ENCODE results near the gene NXPH4. TPM values are rescaled to one million over a fixed set of nuclear protein-coding genes. Genes with fewer than 3 reads are reported as not detected.

Gene NXPH4
- polyA plus RNA-seq, 1 donor from 2014 or later: 0.53 TPM

DNA sequence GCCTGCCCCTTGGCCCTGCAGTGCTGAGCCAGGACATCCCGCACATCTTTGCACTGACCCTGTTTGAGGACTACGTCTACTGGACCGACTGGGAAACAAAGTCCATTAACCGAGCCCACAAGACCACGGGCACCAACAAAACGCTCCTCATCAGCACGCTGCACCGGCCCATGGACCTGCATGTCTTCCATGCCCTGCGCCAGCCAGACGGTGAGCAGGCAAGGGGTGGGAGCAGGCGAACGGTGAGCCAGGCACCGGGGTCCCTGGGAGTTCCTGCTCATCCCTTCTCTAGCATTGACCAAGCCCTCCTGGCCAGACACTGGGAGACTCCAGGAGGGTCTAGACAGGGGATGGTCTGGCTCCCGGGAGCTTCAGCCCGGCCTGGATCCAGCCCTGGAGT lies 17.4 kb upstream of the NXPH4 start:
- no peak overlapping the region for H3K4me3 ChIP-seq (ENCODE audit: low read length)
- H3K27me3 ChIP-seq (ENCODE audit: insufficient read depth, low read depth, low read length): no peaks in the 10 kb centered on the region
- H3K4me2 ChIP-seq (ENCODE audit: low read length): no peak overlapping the region
- peaks cover 19% of the 10 kb centered on the region for H3K36me3 ChIP-seq (ENCODE audit: insufficient read depth, low read length)
- H3K9me3 ChIP-seq (ENCODE audit: low read length): no peaks in the 10 kb centered on the region
- no peaks in the 10 kb centered on the region for H3F3A ChIP-seq (ENCODE audit: insufficient read depth, low read length, poor library complexity, severe bottlenecking)
- H3K79me2 ChIP-seq (replicated peaks; ENCODE audit: insufficient read depth, low read length): no peaks in the 10 kb centered on the region
- no peak overlapping the region for H3K27ac ChIP-seq (ENCODE audit: low read length)
- no peak overlapping the region for H3K9ac ChIP-seq (ENCODE audit: low read length)
- TF ChIP-seq MXI1 (conservative IDR thresholded peaks at IDR 0.05; ENCODE audit: poor library complexity, severe bottlenecking): no peak
- no peaks in the 10 kb centered on the region for H3K9me2 ChIP-seq (ENCODE audit: insufficient read depth, low read length)
- no peaks in the 10 kb centered on the region for H4K20me1 ChIP-seq (ENCODE audit: insufficient read depth)
- no peak overlapping the region for H2AFZ ChIP-seq (ENCODE audit: low read depth, low read length)

DNA sequence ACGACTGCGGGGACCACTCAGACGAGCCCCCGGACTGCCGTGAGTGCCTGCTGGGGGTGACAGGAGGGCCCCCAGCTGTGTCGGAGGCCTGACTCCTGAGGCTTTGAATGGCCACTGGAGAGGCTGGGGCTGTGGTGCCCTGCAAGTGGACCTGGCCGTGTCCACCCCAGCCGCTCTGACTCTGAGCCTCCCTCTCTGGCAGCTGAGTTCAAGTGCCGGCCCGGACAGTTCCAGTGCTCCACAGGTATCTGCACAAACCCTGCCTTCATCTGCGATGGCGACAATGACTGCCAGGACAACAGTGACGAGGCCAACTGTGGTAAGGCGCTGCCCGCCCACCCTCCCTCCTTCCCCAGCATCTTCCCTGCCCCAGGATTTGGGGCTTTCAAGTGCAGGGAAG lies 16.1 kb upstream of the NXPH4 start:
- H3F3A ChIP-seq (ENCODE audit: insufficient read depth, low read length, poor library complexity, severe bottlenecking): no peaks in the 10 kb centered on the region
- no peak overlapping the region for H3K9ac ChIP-seq (ENCODE audit: low read length)
- TF ChIP-seq, protein P1, sequence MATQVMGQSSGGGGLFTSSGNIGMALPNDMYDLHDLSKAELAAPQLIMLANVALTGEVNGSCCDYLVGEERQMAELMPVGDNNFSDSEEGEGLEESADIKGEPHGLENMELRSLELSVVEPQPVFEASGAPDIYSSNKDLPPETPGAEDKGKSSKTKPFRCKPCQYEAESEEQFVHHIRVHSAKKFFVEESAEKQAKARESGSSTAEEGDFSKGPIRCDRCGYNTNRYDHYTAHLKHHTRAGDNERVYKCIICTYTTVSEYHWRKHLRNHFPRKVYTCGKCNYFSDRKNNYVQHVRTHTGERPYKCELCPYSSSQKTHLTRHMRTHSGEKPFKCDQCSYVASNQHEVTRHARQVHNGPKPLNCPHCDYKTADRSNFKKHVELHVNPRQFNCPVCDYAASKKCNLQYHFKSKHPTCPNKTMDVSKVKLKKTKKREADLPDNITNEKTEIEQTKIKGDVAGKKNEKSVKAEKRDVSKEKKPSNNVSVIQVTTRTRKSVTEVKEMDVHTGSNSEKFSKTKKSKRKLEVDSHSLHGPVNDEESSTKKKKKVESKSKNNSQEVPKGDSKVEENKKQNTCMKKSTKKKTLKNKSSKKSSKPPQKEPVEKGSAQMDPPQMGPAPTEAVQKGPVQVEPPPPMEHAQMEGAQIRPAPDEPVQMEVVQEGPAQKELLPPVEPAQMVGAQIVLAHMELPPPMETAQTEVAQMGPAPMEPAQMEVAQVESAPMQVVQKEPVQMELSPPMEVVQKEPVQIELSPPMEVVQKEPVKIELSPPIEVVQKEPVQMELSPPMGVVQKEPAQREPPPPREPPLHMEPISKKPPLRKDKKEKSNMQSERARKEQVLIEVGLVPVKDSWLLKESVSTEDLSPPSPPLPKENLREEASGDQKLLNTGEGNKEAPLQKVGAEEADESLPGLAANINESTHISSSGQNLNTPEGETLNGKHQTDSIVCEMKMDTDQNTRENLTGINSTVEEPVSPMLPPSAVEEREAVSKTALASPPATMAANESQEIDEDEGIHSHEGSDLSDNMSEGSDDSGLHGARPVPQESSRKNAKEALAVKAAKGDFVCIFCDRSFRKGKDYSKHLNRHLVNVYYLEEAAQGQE (IDR thresholded peaks at IDR 0.05; ENCODE audit: borderline replicate concordance): no peak
- TF ChIP-seq RAD21 (conservative IDR thresholded peaks at IDR 0.05) (no peak), SMC3 (conservative IDR thresholded peaks at IDR 0.05; ENCODE audit: poor library complexity) (no peak), EP300 (conservative IDR thresholded peaks at IDR 0.05; ENCODE audit: poor library complexity, severe bottlenecking) (no peak), EZH2 (IDR thresholded peaks at IDR 0.05; ENCODE audit: borderline replicate concordance, insufficient read depth, low read length, poor library complexity, severe bottlenecking) (no peak), POLR2AphosphoS5 (IDR thresholded peaks at IDR 0.05) (no peak), MXI1 (conservative IDR thresholded peaks at IDR 0.05; ENCODE audit: poor library complexity, severe bottlenecking) (no peak), TAF1 (IDR thresholded peaks at IDR 0.05; ENCODE audit: low read depth) (no peak)
- TF ChIP-seq, protein P2, sequence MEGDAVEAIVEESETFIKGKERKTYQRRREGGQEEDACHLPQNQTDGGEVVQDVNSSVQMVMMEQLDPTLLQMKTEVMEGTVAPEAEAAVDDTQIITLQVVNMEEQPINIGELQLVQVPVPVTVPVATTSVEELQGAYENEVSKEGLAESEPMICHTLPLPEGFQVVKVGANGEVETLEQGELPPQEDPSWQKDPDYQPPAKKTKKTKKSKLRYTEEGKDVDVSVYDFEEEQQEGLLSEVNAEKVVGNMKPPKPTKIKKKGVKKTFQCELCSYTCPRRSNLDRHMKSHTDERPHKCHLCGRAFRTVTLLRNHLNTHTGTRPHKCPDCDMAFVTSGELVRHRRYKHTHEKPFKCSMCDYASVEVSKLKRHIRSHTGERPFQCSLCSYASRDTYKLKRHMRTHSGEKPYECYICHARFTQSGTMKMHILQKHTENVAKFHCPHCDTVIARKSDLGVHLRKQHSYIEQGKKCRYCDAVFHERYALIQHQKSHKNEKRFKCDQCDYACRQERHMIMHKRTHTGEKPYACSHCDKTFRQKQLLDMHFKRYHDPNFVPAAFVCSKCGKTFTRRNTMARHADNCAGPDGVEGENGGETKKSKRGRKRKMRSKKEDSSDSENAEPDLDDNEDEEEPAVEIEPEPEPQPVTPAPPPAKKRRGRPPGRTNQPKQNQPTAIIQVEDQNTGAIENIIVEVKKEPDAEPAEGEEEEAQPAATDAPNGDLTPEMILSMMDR (IDR thresholded peaks at IDR 0.05; ENCODE audit: poor library complexity, severe bottlenecking): no peak
- peaks cover 19% of the 10 kb centered on the region for H3K36me3 ChIP-seq (ENCODE audit: insufficient read depth, low read length)
- H3K9me3 ChIP-seq (ENCODE audit: low read length): no peaks in the 10 kb centered on the region
- no peak overlapping the region for H3K4me2 ChIP-seq (ENCODE audit: low read length)
- no peak overlapping the region for H3K27ac ChIP-seq (ENCODE audit: low read length)
- no peaks in the 10 kb centered on the region for H3K79me2 ChIP-seq (replicated peaks; ENCODE audit: insufficient read depth, low read length)
- no peaks in the 10 kb centered on the region for H4K20me1 ChIP-seq (ENCODE audit: insufficient read depth)
- H3K27me3 ChIP-seq (ENCODE audit: insufficient read depth, low read depth, low read length): no peaks in the 10 kb centered on the region
- H3K9me2 ChIP-seq (ENCODE audit: insufficient read depth, low read length): no peaks in the 10 kb centered on the region
- no peak overlapping the region for H2AFZ ChIP-seq (ENCODE audit: low read depth, low read length)
- H3K4me3 ChIP-seq (ENCODE audit: low read length): no peak overlapping the region

DNA sequence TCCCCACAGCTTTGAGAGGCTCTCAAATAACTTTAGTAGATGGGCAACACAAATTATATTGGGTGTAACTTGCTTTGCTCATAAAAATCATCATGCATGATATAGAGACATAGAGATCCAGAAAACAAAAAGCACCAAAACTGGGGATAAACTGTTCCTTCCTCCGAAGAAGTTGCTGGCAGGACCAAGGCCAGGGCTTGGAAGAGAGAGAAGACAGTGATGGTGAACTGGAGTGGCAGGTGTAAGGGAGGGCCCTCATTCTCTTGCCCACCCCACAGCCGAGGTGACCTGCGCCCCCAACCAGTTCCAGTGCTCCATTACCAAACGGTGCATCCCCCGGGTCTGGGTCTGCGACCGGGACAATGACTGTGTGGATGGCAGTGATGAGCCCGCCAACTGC lies 15.4 kb upstream of the NXPH4 start:
- Histone ChIP-seq H2AFZ (ENCODE audit: low read depth, low read length) (no peak overlapping the region), H3K4me2 (ENCODE audit: low read length) (no peak overlapping the region), H3K9ac (ENCODE audit: low read length) (no peak overlapping the region), H3K9me2 (ENCODE audit: insufficient read depth, low read length) (no peaks in the 10 kb centered on the region), H3K27me3 (ENCODE audit: insufficient read depth, low read depth, low read length) (no peaks in the 10 kb centered on the region), H4K20me1 (ENCODE audit: insufficient read depth) (no peaks in the 10 kb centered on the region), H3K9me3 (ENCODE audit: low read length) (no peaks in the 10 kb centered on the region), H3K36me3 (ENCODE audit: insufficient read depth, low read length) (peaks cover 19% of the 10 kb centered on the region), H3K4me3 (ENCODE audit: low read length) (no peak overlapping the region), H3F3A (ENCODE audit: insufficient read depth, low read length, poor library complexity, severe bottlenecking) (no peaks in the 10 kb centered on the region), H3K27ac (ENCODE audit: low read length) (no peak overlapping the region), H3K79me2 (replicated peaks; ENCODE audit: insufficient read depth, low read length) (no peaks in the 10 kb centered on the region)
- TF ChIP-seq POLR2AphosphoS5 (IDR thresholded peaks at IDR 0.05) (no peak), SMC3 (conservative IDR thresholded peaks at IDR 0.05; ENCODE audit: poor library complexity) (no peak), TAF1 (IDR thresholded peaks at IDR 0.05; ENCODE audit: low read depth) (no peak), EP300 (conservative IDR thresholded peaks at IDR 0.05; ENCODE audit: poor library complexity, severe bottlenecking) (no peak)
- TF ChIP-seq, protein P1 (IDR thresholded peaks at IDR 0.05; ENCODE audit: borderline replicate concordance): no peak
- TF ChIP-seq, protein P2 (IDR thresholded peaks at IDR 0.05; ENCODE audit: poor library complexity, severe bottlenecking): no peak

Measured in neural cell (in vitro differentiated cells).